ENCODE results near the gene INPP4B.

INPP4B gene

GRCh38 chr4:142130666-142131065 lies 715.4 kb downstream of the INPP4B start:
- Mint-ChIP-seq H3K4me1 (peaks cover 41% of the 10 kb centered on the region), H3K9me3 (no peaks in the 10 kb centered on the region), H3K27me3 (no peaks in the 10 kb centered on the region), H3K27ac (peak overlapping the region; percentile 85), H3K4me3 (no peak overlapping the region), H3K36me3 (peaks cover 5% of the 10 kb centered on the region)

- H3K9me3 Mint-ChIP-seq = no peaks in the 10 kb centered on the region
- peaks cover 7% of the 10 kb centered on the region for H3K36me3 Mint-ChIP-seq
- peaks cover 41% of the 10 kb centered on the region for H3K4me1 Mint-ChIP-seq
- H3K4me3 Mint-ChIP-seq = no peak overlapping the region
- H3K27ac Mint-ChIP-seq = peak overlapping the region; percentile 85
- no peaks in the 10 kb centered on the region for H3K27me3 Mint-ChIP-seq
These were observed 716.2 kb downstream of the INPP4B start for GRCh38 chr4:142129931-142130330.

GRCh38 chr4:142129473-142129872 lies 716.6 kb downstream of the INPP4B start:
- H3K27ac Mint-ChIP-seq = peak overlapping the region; percentile 85
- no peaks in the 10 kb centered on the region for H3K9me3 Mint-ChIP-seq
- H3K27me3 Mint-ChIP-seq = no peaks in the 10 kb centered on the region
- no peak overlapping the region for H3K4me3 Mint-ChIP-seq
- peaks cover 41% of the 10 kb centered on the region for H3K4me1 Mint-ChIP-seq
- H3K36me3 Mint-ChIP-seq = peaks cover 8% of the 10 kb centered on the region

- H3K27me3 Mint-ChIP-seq = no peaks in the 10 kb centered on the region
- peak overlapping the region; percentile 84 for H3K27ac Mint-ChIP-seq
- H3K4me1 Mint-ChIP-seq = peaks cover 41% of the 10 kb centered on the region
- H3K4me3 Mint-ChIP-seq = no peak overlapping the region
- peaks cover 9% of the 10 kb centered on the region for H3K36me3 Mint-ChIP-seq
- H3K9me3 Mint-ChIP-seq = no peaks in the 10 kb centered on the region
These were observed 717.6 kb downstream of the INPP4B start for GRCh38 chr4:142128529-142128928.

GRCh38 chr4:142126890-142127497 lies 719.1 kb downstream of the INPP4B start:
- H3K27ac Mint-ChIP-seq = no peak overlapping the region
- H3K36me3 Mint-ChIP-seq = peaks cover 16% of the 10 kb centered on the region
- peaks cover 41% of the 10 kb centered on the region for H3K4me1 Mint-ChIP-seq
- no peak overlapping the region for H3K4me3 Mint-ChIP-seq
- H3K9me3 Mint-ChIP-seq = no peaks in the 10 kb centered on the region
- no peaks in the 10 kb centered on the region for H3K27me3 Mint-ChIP-seq

GRCh38 chr4:142124874-142125273 lies 721.2 kb downstream of the INPP4B start:
- Mint-ChIP-seq H3K4me3 (no peak overlapping the region), H3K27me3 (no peaks in the 10 kb centered on the region), H3K27ac (no peak overlapping the region), H3K36me3 (peaks cover 27% of the 10 kb centered on the region), H3K4me1 (peaks cover 24% of the 10 kb centered on the region), H3K9me3 (no peaks in the 10 kb centered on the region)

- peaks cover 16% of the 10 kb centered on the region for H3K4me1 Mint-ChIP-seq
- peaks cover 39% of the 10 kb centered on the region for H3K36me3 Mint-ChIP-seq
- no peak overlapping the region for H3K27ac Mint-ChIP-seq
- no peaks in the 10 kb centered on the region for H3K27me3 Mint-ChIP-seq
- no peak overlapping the region for H3K4me3 Mint-ChIP-seq
- H3K9me3 Mint-ChIP-seq = no peaks in the 10 kb centered on the region
These were observed 724.4 kb downstream of the INPP4B start for GRCh38 chr4:142121448-142122350.

- Mint-ChIP-seq H3K9me3 (no peaks in the 10 kb centered on the region), H3K4me3 (no peak overlapping the region), H3K27ac (no peak overlapping the region), H3K4me1 (peaks cover 20% of the 10 kb centered on the region), H3K36me3 (peaks cover 40% of the 10 kb centered on the region), H3K27me3 (no peaks in the 10 kb centered on the region)
These were observed 725.2 kb downstream of the INPP4B start for GRCh38 chr4:142120921-142121320.

GRCh38 chr4:142112451-142112850 lies 733.6 kb downstream of the INPP4B start:
- Mint-ChIP-seq H3K9me3 (no peaks in the 10 kb centered on the region), H3K27ac (no peak overlapping the region), H3K4me3 (no peak overlapping the region), H3K27me3 (no peaks in the 10 kb centered on the region), H3K36me3 (peaks cover 37% of the 10 kb centered on the region), H3K4me1 (peaks cover 12% of the 10 kb centered on the region)

GRCh38 chr4:142110136-142110535 lies 736.0 kb downstream of the INPP4B start:
- no peak overlapping the region for H3K4me3 Mint-ChIP-seq
- no peaks in the 10 kb centered on the region for H3K27me3 Mint-ChIP-seq
- no peaks in the 10 kb centered on the region for H3K4me1 Mint-ChIP-seq
- H3K36me3 Mint-ChIP-seq = peaks cover 33% of the 10 kb centered on the region
- H3K27ac Mint-ChIP-seq = no peak overlapping the region
- no peaks in the 10 kb centered on the region for H3K9me3 Mint-ChIP-seq

- Mint-ChIP-seq H3K4me1 (peaks cover 4% of the 10 kb centered on the region), H3K36me3 (peaks cover 21% of the 10 kb centered on the region), H3K9me3 (no peaks in the 10 kb centered on the region)
These were observed 742.1 kb downstream of the INPP4B start for GRCh38 chr4:142104041-142104440.

GRCh38 chr4:142101401-142101800 lies 744.7 kb downstream of the INPP4B start:
- Mint-ChIP-seq H3K36me3 (peaks cover 24% of the 10 kb centered on the region), H3K4me3 (no peak overlapping the region), H3K9me3 (no peaks in the 10 kb centered on the region), H3K27me3 (no peaks in the 10 kb centered on the region), H3K4me1 (peaks cover 17% of the 10 kb centered on the region), H3K27ac (no peak overlapping the region)

More at GRCh38 chr4:142104041-142104440, 742.1 kb downstream of the INPP4B start:
- Mint-ChIP-seq H3K27me3 (no peaks in the 10 kb centered on the region), H3K4me3 (no peak overlapping the region), H3K27ac (no peak overlapping the region)

- Mint-ChIP-seq H3K4me1 (peaks cover 17% of the 10 kb centered on the region), H3K4me3 (no peak overlapping the region), H3K36me3 (peaks cover 24% of the 10 kb centered on the region), H3K9me3 (no peaks in the 10 kb centered on the region), H3K27ac (peak overlapping the region; percentile 5), H3K27me3 (no peaks in the 10 kb centered on the region)
These were observed 745.2 kb downstream of the INPP4B start for GRCh38 chr4:142100941-142101340.

- Mint-ChIP-seq H3K27ac (no peak overlapping the region), H3K36me3 (peaks cover 32% of the 10 kb centered on the region), H3K27me3 (no peaks in the 10 kb centered on the region), H3K4me1 (peaks cover 20% of the 10 kb centered on the region), H3K4me3 (no peak overlapping the region), H3K9me3 (no peaks in the 10 kb centered on the region)
These were observed 747.1 kb downstream of the INPP4B start for GRCh38 chr4:142098900-142099545.

GRCh38 chr4:142098380-142098779 lies 747.7 kb downstream of the INPP4B start:
- Mint-ChIP-seq H3K27me3 (no peaks in the 10 kb centered on the region), H3K36me3 (peaks cover 31% of the 10 kb centered on the region), H3K27ac (no peak overlapping the region), H3K4me1 (peaks cover 20% of the 10 kb centered on the region), H3K9me3 (no peaks in the 10 kb centered on the region), H3K4me3 (no peak overlapping the region)

- no peak overlapping the region for H3K4me3 Mint-ChIP-seq
- H3K27ac Mint-ChIP-seq = no peak overlapping the region
- H3K4me1 Mint-ChIP-seq = peaks cover 20% of the 10 kb centered on the region
- no peaks in the 10 kb centered on the region for H3K27me3 Mint-ChIP-seq
- H3K9me3 Mint-ChIP-seq = no peaks in the 10 kb centered on the region
- peaks cover 27% of the 10 kb centered on the region for H3K36me3 Mint-ChIP-seq
These were observed 749.1 kb downstream of the INPP4B start for GRCh38 chr4:142097015-142097414.

All from activated naive CD4-positive, alpha-beta T cell treated with anti-CD3 and anti-CD28 coated beads, Interleukin-2, amount 50 U/mL, for 24 hours (primary cell).